Endothelial cell of umbilical vein (primary cell): Measurements from ENCODE around the gene ADM5. TPM values are rescaled to one million over a fixed set of nuclear protein-coding genes. Genes with fewer than 3 reads are reported as not detected.

Experiments
- BruUV-seq: library from RNA; stranded (reverse); fragments of 400-500 nt; replicated peaks from 2 replicates; lab custom pipeline; 2021; lab: Mats Ljungman, UMichigan
- CTCF ChIA-PET: fragments of 300-600, 350-600 bp; sonication (Branson Sonifier 250); formaldehyde crosslinking; loops from one replicate; lab custom pipeline; 2021; ENCODE audit warnings: antibody characterized with exemption, inconsistent platforms; lab: Charles Lee
- POLR2A ChIA-PET: fragments of 300-600, 350-600 bp; sonication (Branson Sonifier 250); formaldehyde crosslinking; loops from one replicate; lab custom pipeline; 2021; ENCODE audit warnings: antibody characterized with exemption, inconsistent platforms; lab: Charles Lee
- DNase-seq: peaks from one replicate; pipeline ENCODE4 v3.0.0-alpha.2; 2011; ENCODE audit warnings: low read depth, low spot score
- FAIRE-seq: peaks from 2 replicates; lab custom pipeline; 2011; peaks lifted over from hg19 to GRCh38; lab: Jason Lieb, UNC
- H2AFZ ChIP-seq: 2 replicates; pipeline ENCODE4 v1.6.0; 2012; ENCODE audit warnings: low read depth, low read length, control low read depth, inconsistent platforms
- H3K27ac ChIP-seq: 2 replicates; pipeline ENCODE4 v1.5.1; 2011; ENCODE audit warnings: low read depth, mild to moderate bottlenecking, control low read depth, low read length, moderate library complexity; ENCODE audit not compliant: insufficient read depth
- H3K27me3 ChIP-seq, 2 experiments: 2 replicates each; pipeline versions ENCODE4 v1.6.0 to v1.6.1; 2011; ENCODE audit warnings: low read length in 2 of 2, mixed read lengths in 1 of 2; ENCODE audit not compliant: control insufficient read depth in 2 of 2, insufficient read depth in 2 of 2
- H3K36me3 ChIP-seq, 2 experiments: 2 replicates in 1 of 2; 3 replicates in 1 of 2; pipeline ENCODE4 v1.5.1; 2011; ENCODE audit warnings: low read length in 2 of 2, mild to moderate bottlenecking in 1 of 2, moderate library complexity in 1 of 2; ENCODE audit not compliant: control insufficient read depth in 2 of 2, insufficient read depth in 2 of 2; ENCODE audit errors: extremely low read depth in 1 of 2
- H3K4me1 ChIP-seq: 3 replicates; pipeline ENCODE4 v1.5.1; 2011; ENCODE audit warnings: mild to moderate bottlenecking, low read length; ENCODE audit not compliant: control insufficient read depth, insufficient read depth; ENCODE audit errors: extremely low read depth
- H3K4me2 ChIP-seq: 2 replicates; pipeline ENCODE4 v1.6.1; 2011; ENCODE audit warnings: low read length, control low read depth, mixed read lengths; ENCODE audit not compliant: insufficient read depth
- H3K4me3 ChIP-seq, 3 experiments: fragments of 200-600 bp in 1 of 3; sonication (generic), shearing (Covaris generic) in 1 of 3; replicated peaks in 1 of 3; 2 replicates each; pipeline ENCODE4 v1.5.1; 2011 to 2016; ENCODE audit warnings: control low read depth in 3 of 3, low read length in 3 of 3, mild to moderate bottlenecking in 2 of 3, inconsistent platforms in 1 of 3, low read depth in 1 of 3, moderate library complexity in 1 of 3; ENCODE audit not compliant: insufficient read depth in 1 of 3
- H3K79me2 ChIP-seq: 2 replicates; pipeline ENCODE4 v1.6.0; 2012; ENCODE audit warnings: low read length, inconsistent platforms; ENCODE audit not compliant: control insufficient read depth, insufficient read depth
- H3K9ac ChIP-seq: replicated peaks from 2 replicates; pipeline ENCODE3; 2011; ENCODE audit warnings: low read length, control low read depth; ENCODE audit not compliant: insufficient read depth; ENCODE audit errors: extremely low read depth
- H3K9me1 ChIP-seq: replicated peaks from 3 replicates; pipeline ENCODE4 v1.6.0; 2011; ENCODE audit warnings: mild to moderate bottlenecking, low read length; ENCODE audit not compliant: control insufficient read depth, insufficient read depth; ENCODE audit errors: extremely low read depth
- H3K9me3 ChIP-seq: replicated peaks from 2 replicates; pipeline ENCODE4 v1.5.1; 2012; ENCODE audit warnings: low read length, inconsistent platforms; ENCODE audit not compliant: control insufficient read depth, insufficient read depth
- H4K20me1 ChIP-seq: replicated peaks from 2 replicates; pipeline ENCODE3; 2011; ENCODE audit warnings: mild to moderate bottlenecking, low read length; ENCODE audit not compliant: control insufficient read depth, insufficient read depth; ENCODE audit errors: extremely low read depth
- CTCF ChIP-seq, 2 donors: IDR thresholded peaks; 1 replicate in 1 of 2; 2 replicates in 1 of 2; pipeline ENCODE4 v1.5.1; 2011; ENCODE audit warnings: low read length in 2 of 2, mild to moderate bottlenecking in 2 of 2, moderate library complexity in 2 of 2, control low read depth in 1 of 2, inconsistent platforms in 1 of 2, low read depth in 1 of 2; ENCODE audit not compliant: insufficient read depth in 1 of 2; ENCODE audit errors: extremely low read depth in 1 of 2
- EZH2 ChIP-seq: IDR thresholded peaks from 2 replicates; pipeline ENCODE4 v1.6.1; 2012; ENCODE audit warnings: borderline replicate concordance, low read depth, mild to moderate bottlenecking, moderate library complexity, low read length, inconsistent platforms; ENCODE audit not compliant: severe bottlenecking
- FOS ChIP-seq: IDR thresholded peaks from 2 replicates; pipeline ENCODE4 v1.6.1; 2011; ENCODE audit warnings: mild to moderate bottlenecking, low read length, moderate library complexity, borderline replicate concordance; ENCODE audit not compliant: insufficient read depth
- GATA2 ChIP-seq: IDR thresholded peaks from 2 replicates; pipeline ENCODE4 v1.7.0; 2011; ENCODE audit warnings: low read depth, mild to moderate bottlenecking, moderate library complexity, mixed read lengths, low read length; ENCODE audit not compliant: insufficient read length, insufficient read depth
- JUN ChIP-seq: IDR thresholded peaks from 2 replicates; pipeline ENCODE4 v1.6.1; 2011; ENCODE audit warnings: borderline replicate concordance, low read depth; ENCODE audit not compliant: insufficient read length, insufficient read depth
- MAX ChIP-seq: IDR thresholded peaks from 2 replicates; pipeline ENCODE4 v1.6.1; 2011; ENCODE audit not compliant: insufficient read depth, insufficient read length
- MYC ChIP-seq: IDR thresholded peaks from one replicate; pipeline ENCODE4 v1.6.1; 2011; ENCODE audit warnings: mild to moderate bottlenecking, low read depth, low read length
- POLR2A ChIP-seq: IDR thresholded peaks from 2 replicates; pipeline ENCODE4 v1.6.1; 2012; ENCODE audit warnings: low read depth, mild to moderate bottlenecking, control low read depth, low read length
- POLR2AphosphoS5 ChIP-seq: IDR thresholded peaks from 2 replicates; pipeline ENCODE4 v1.6.1; 2012; ENCODE audit warnings: low read depth, mild to moderate bottlenecking, control low read depth, low read length, moderate library complexity; ENCODE audit not compliant: insufficient read depth
- dilution Hi-C: fragments of 300-500 bp; cut with MboI; formaldehyde crosslinking; loops from one replicate; pipeline ENCODE4 v1.15.0; 2019; ENCODE audit warnings: low sequenced_read_pairs; ENCODE audit not compliant: extremely low pct_ligation_motif_present
- intact Hi-C: fragments of 100-400 bp; cut with micrococcal nuclease; formaldehyde crosslinking; loops from one replicate; pipeline ENCODE4 v1.10.0; 2022
- polyA plus RNA-seq, 4 experiments: library from polyadenylated mRNA; depleted of rRNA in 3 of 4; stranded (reverse) in 3 of 4; unstranded in 1 of 4; fragments of >200 nt; gene quantifications; 2 replicates each; pipeline versions ENCODE4 v1.2.1 to v1.2.3, GENCODE V29; 2011 to 2012; ENCODE audit warnings: missing spikeins in 1 of 4
- total RNA-seq: library from RNA; stranded (reverse); gene quantifications from 2 replicates; pipeline ENCODE4 v1.2.3, GENCODE V29; 2021

The ADM5 gene
- total and polyA plus RNA-seq, 2 donors (not counting 3 experiments of a cell fraction or from before 2014, with no cell fraction given): 3.3 to 4.4 TPM

- no peak overlapping the region for H3K27ac ChIP-seq
- POLR2A ChIA-PET: no interaction called here
- H3K36me3 ChIP-seq: peaks cover 0 to 10% of the 10 kb centered on the region in 2 experiments
- no peak overlapping the region for H3K4me3 ChIP-seq
- DNase-seq (no peak), FAIRE-seq (no peak)
- dilution Hi-C loops: no loop called here
- intact Hi-C loops: no loop called here
- CTCF ChIA-PET: interaction anchor here (1.7 kb wide), 1 partner anchor 17 kb away, joined by 8 read pairs; no protein-coding TSS in a partner anchor
- no peaks in the 10 kb centered on the region for H3K9me1 ChIP-seq
- H3K9me3 ChIP-seq: no peaks in the 10 kb centered on the region
- no peaks in the 10 kb centered on the region for H3K4me1 ChIP-seq
- no peak overlapping the region for H3K9ac ChIP-seq
- H3K4me2 ChIP-seq: no peak overlapping the region
- no peaks in the 10 kb centered on the region for H4K20me1 ChIP-seq
- no peaks in the 10 kb centered on the region for H3K79me2 ChIP-seq
- no peak overlapping the region for H2AFZ ChIP-seq
- no TSS peak for BruUV-seq
- H3K27me3 ChIP-seq: no peaks in the 10 kb centered on the region
- TF ChIP-seq JUN (no peak), POLR2AphosphoS5 (no peak), MAX (no peak), EZH2 (no peak), POLR2A (no peak), GATA2 (no peak), MYC (no peak), CTCF (IDR thresholded peaks at IDR 0.05; ENCODE audit: extremely low read depth in 1 of 2, insufficient read depth in 1 of 2, low read depth in 1 of 2, low read length in 2 of 2) (no peak), FOS (no peak)
Observed at GRCh38 chr19:49701271-49701786, 11.9 kb downstream of the ADM5 start.
